WTC11 (cell line): Measurements from ENCODE around the gene TMPRSS6. TPM values are rescaled to one million over a fixed set of nuclear protein-coding genes. Genes with fewer than 3 reads are reported as not detected.

ENCODE experiments used
- ATAC-seq: fragments of 200-7000 bp; cut with Tn5 transposase; 2 replicates; pipeline ENCODE4 v1.10.0; 2021; ENCODE audit warnings: mild to moderate bottlenecking, moderate library complexity
- CTCF ChIA-PET: fragments of 300-600 bp; sonication (Branson Sonifier 250); formaldehyde crosslinking; loops from one replicate; lab custom pipeline; 2021; ENCODE audit warnings: antibody characterized with exemption; lab: Charles Lee
- POLR2A ChIA-PET: fragments of 350-600 bp; sonication (Branson Sonifier 250); formaldehyde crosslinking; loops from one replicate; lab custom pipeline; 2021; ENCODE audit warnings: antibody characterized with exemption; lab: Charles Lee
- DNase-seq: peaks from one replicate; pipeline ENCODE4 v3.0.0; 2021; ENCODE audit warnings: low spot score
- H3K27ac Mint-ChIP-seq: 2 replicates; pipeline ENCODE4 v1.8.0; 2021; ENCODE audit warnings: mixed read lengths
- H3K27me3 Mint-ChIP-seq: 2 replicates; pipeline ENCODE4 v1.8.0; 2021; ENCODE audit warnings: low read depth, mild to moderate bottlenecking, moderate library complexity, mixed read lengths
- H3K36me3 Mint-ChIP-seq: 2 replicates; pipeline ENCODE4 v1.8.0; 2021; ENCODE audit warnings: mixed read lengths
- H3K4me1 Mint-ChIP-seq: 2 replicates; pipeline ENCODE4 v1.8.0; 2022; ENCODE audit warnings: mixed read lengths
- H3K4me3 Mint-ChIP-seq: 2 replicates; pipeline ENCODE4 v1.8.0; 2021; ENCODE audit warnings: mild to moderate bottlenecking, moderate library complexity, mixed read lengths
- H3K9me3 Mint-ChIP-seq: 2 replicates; pipeline ENCODE4 v1.8.0; 2021; ENCODE audit warnings: mixed read lengths
- CREB1 ChIP-seq: sonication (generic); formaldehyde crosslinking; IDR thresholded peaks from 2 replicates; pipeline ENCODE4 v1.8.0; 2023; ENCODE audit warnings: mild to moderate bottlenecking, missing genetic modification reagents
- CREM ChIP-seq: sonication (generic); formaldehyde crosslinking; IDR thresholded peaks from 2 replicates; pipeline ENCODE4 v1.8.1; 2022; ENCODE audit warnings: mild to moderate bottlenecking, missing genetic modification reagents, moderate library complexity
- FOXK1 ChIP-seq: sonication (generic); formaldehyde crosslinking; IDR thresholded peaks from 2 replicates; pipeline ENCODE4 v1.8.0; 2022; ENCODE audit warnings: mild to moderate bottlenecking, moderate library complexity, missing genetic modification reagents
- GABPB1 ChIP-seq: sonication (generic); formaldehyde crosslinking; IDR thresholded peaks from 2 replicates; pipeline ENCODE4 v1.8.1; 2023; ENCODE audit warnings: mild to moderate bottlenecking, missing genetic modification reagents
- GRHL2 ChIP-seq: fragments of 250-450 bp; sonication (Bioruptor Pico); IDR thresholded peaks from 2 replicates; pipeline ENCODE4 v1.8.0; 2022; ENCODE audit warnings: mild to moderate bottlenecking, moderate library complexity; ENCODE audit not compliant: insufficient replicate concordance, severe bottlenecking
- JUN ChIP-seq: sonication (generic); formaldehyde crosslinking; IDR thresholded peaks from 2 replicates; pipeline ENCODE4 v1.8.0; 2023; ENCODE audit warnings: mild to moderate bottlenecking, missing genetic modification reagents
- NFE2L1 ChIP-seq: sonication (generic); formaldehyde crosslinking; IDR thresholded peaks from 2 replicates; pipeline ENCODE4 v1.8.1; 2023; ENCODE audit warnings: missing genetic modification reagents
- NR3C1 ChIP-seq: sonication (generic); formaldehyde crosslinking; conservative IDR thresholded peaks from 2 replicates; pipeline ENCODE4 v1.8.1; 2023; ENCODE audit warnings: low read depth, mild to moderate bottlenecking, missing genetic modification reagents
- RELA ChIP-seq: sonication (generic); formaldehyde crosslinking; IDR thresholded peaks from 2 replicates; pipeline ENCODE4 v1.8.1; 2022; ENCODE audit warnings: missing genetic modification reagents, mild to moderate bottlenecking, borderline replicate concordance
- TEAD1 ChIP-seq: sonication (generic); formaldehyde crosslinking; IDR thresholded peaks from 2 replicates; pipeline ENCODE4 v1.8.0; 2022; ENCODE audit warnings: mild to moderate bottlenecking, missing genetic modification reagents
- TEAD4 ChIP-seq: sonication (generic); formaldehyde crosslinking; IDR thresholded peaks from 2 replicates; pipeline ENCODE4 v1.8.0; 2022; ENCODE audit warnings: mild to moderate bottlenecking, missing genetic modification reagents
- TP53 ChIP-seq: sonication (generic); formaldehyde crosslinking; IDR thresholded peaks from 2 replicates; pipeline ENCODE4 v1.8.1; 2023; ENCODE audit warnings: mild to moderate bottlenecking, missing genetic modification reagents
- ZNF138 ChIP-seq: sonication (generic); formaldehyde crosslinking; conservative IDR thresholded peaks from 2 replicates; pipeline ENCODE4 v1.8.1; 2022; ENCODE audit warnings: mild to moderate bottlenecking, moderate library complexity, missing genetic modification reagents
- ZNF219 ChIP-seq: sonication (generic); formaldehyde crosslinking; IDR thresholded peaks from 2 replicates; pipeline ENCODE4 v1.8.0; 2023; ENCODE audit warnings: missing genetic modification reagents, mild to moderate bottlenecking, borderline replicate concordance
- ZNF263 ChIP-seq: sonication (generic); formaldehyde crosslinking; IDR thresholded peaks from 2 replicates; pipeline ENCODE4 v1.8.1; 2022; ENCODE audit warnings: low read depth, mild to moderate bottlenecking, moderate library complexity, missing genetic modification reagents
- ZNF671 ChIP-seq: fragments of 250-450 bp; sonication (Bioruptor Pico); IDR thresholded peaks from 2 replicates; pipeline ENCODE4 v1.8.0; 2021; ENCODE audit warnings: mild to moderate bottlenecking
- total RNA-seq: library from RNA; stranded (reverse); gene quantifications from 3 replicates; pipeline ENCODE4 v1.2.3, GENCODE V29; 2021
- TF ChIP-seq, protein P1 (sequence below): sonication (generic); formaldehyde crosslinking; IDR thresholded peaks from 2 replicates; pipeline ENCODE4 v1.8.1; 2023; ENCODE audit warnings: mild to moderate bottlenecking, missing genetic modification reagents, moderate library complexity
- TF ChIP-seq, protein P2 (sequence below): sonication (generic); formaldehyde crosslinking; IDR thresholded peaks from 2 replicates; pipeline ENCODE4 v1.8.0; 2022; ENCODE audit warnings: mild to moderate bottlenecking, missing genetic modification reagents
- TF ChIP-seq, protein P3 (sequence below): sonication (generic); formaldehyde crosslinking; IDR thresholded peaks from 2 replicates; pipeline ENCODE4 v1.8.0; 2022; ENCODE audit warnings: mild to moderate bottlenecking, missing genetic modification reagents
- TF ChIP-seq, protein P4 (sequence below): fragments of 250-450 bp; sonication (Bioruptor Pico); conservative IDR thresholded peaks from 2 replicates; pipeline ENCODE4 v1.9.0; 2021; ENCODE audit warnings: mild to moderate bottlenecking

The TMPRSS6 gene
- total RNA-seq, 1 experiment from 2014 or later = 0.11 TPM

DNA sequence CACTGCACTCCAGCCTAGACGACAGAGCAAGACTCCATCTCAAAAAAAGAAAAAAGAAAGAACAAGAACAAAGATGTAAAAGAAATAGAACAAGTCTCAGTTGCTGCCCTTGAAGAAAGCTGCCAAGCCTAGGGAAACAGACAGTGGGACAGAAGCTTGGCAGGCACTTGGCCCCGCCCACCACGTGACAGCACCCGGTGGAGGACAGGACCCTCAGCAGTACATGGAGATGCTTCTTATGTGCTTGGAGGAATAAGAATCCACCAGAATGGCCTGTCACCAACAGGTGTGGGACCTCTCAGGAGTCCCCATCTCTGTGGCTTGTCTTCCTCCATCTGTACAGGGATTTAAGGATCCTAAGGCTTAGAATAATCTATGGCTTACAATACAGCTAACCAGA is 7.6 kb upstream of the TMPRSS6 start:
- Mint-ChIP-seq H3K27ac (no peak overlapping the region), H3K9me3 (no peaks in the 10 kb centered on the region), H3K27me3 (no peaks in the 10 kb centered on the region; the same call in 1 of the 2 replicates), H3K36me3 (no peaks in the 10 kb centered on the region), H3K4me1 (peaks cover 21% of the 10 kb centered on the region), H3K4me3 (no peak overlapping the region)
- no peak for DNase-seq
- POLR2A ChIA-PET = no interaction called here
- TF ChIP-seq CREM (no peak), NFE2L1 (CRISPR knock-in tag) (no peak)
- TF ChIP-seq, protein P1, sequence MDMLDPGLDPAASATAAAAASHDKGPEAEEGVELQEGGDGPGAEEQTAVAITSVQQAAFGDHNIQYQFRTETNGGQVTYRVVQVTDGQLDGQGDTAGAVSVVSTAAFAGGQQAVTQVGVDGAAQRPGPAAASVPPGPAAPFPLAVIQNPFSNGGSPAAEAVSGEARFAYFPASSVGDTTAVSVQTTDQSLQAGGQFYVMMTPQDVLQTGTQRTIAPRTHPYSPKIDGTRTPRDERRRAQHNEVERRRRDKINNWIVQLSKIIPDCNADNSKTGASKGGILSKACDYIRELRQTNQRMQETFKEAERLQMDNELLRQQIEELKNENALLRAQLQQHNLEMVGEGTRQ (CRISPR knock-in tag) = peak; percentile 67
- TF ChIP-seq, protein P2, sequence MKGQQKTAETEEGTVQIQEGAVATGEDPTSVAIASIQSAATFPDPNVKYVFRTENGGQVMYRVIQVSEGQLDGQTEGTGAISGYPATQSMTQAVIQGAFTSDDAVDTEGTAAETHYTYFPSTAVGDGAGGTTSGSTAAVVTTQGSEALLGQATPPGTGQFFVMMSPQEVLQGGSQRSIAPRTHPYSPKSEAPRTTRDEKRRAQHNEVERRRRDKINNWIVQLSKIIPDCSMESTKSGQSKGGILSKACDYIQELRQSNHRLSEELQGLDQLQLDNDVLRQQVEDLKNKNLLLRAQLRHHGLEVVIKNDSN (CRISPR knock-in tag) = peak; percentile 64
- TF ChIP-seq, all 79 proteins: peak for 2
- ATAC-seq = no peak
- CTCF ChIA-PET = no interaction called here

DNA sequence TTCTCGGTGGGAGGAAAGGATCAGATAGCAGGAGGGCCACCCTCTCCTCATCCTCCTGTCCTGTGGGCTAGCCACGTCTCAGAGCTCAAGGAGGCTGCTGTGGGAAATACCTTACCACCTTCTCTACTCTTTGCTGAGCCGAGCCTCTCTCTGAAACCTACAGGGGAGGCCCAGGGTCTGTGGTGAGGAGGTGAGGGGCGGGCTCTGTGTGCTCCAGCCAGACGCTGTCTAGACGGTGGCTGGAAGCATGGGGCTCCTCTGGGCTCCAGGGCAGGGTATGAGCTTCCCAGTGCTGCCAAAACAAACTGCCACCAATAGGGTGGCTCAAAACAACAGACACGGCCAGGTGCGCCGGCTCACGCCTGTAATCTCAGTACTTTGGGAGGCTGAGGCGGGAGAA is 5.5 kb upstream of the TMPRSS6 start:
- DNase-seq (no peak), ATAC-seq (no peak)
- Mint-ChIP-seq H3K36me3 (no peaks in the 10 kb centered on the region), H3K27me3 (no peaks in the 10 kb centered on the region; the same call in 1 of the 2 replicates), H3K9me3 (no peaks in the 10 kb centered on the region), H3K27ac (no peak overlapping the region), H3K4me3 (no peak overlapping the region), H3K4me1 (peaks cover 17% of the 10 kb centered on the region)
- CTCF ChIA-PET = interaction anchor here (1.0 kb wide), 1 partner anchor 12 kb away, joined by 5 read pairs; no protein-coding TSS in a partner anchor
- POLR2A ChIA-PET = interaction anchor here (1.5 kb wide), 1 partner anchor 12 kb away, joined by 3 read pairs; no protein-coding TSS in a partner anchor
- no peak for TF ChIP-seq JUN (CRISPR knock-in tag)
- no peak for TF ChIP-seq FOXK1 (CRISPR knock-in tag)
- no peak for TF ChIP-seq CREB1
- no peak for TF ChIP-seq ZNF263 (CRISPR knock-in tag)
- TF ChIP-seq, protein P3, sequence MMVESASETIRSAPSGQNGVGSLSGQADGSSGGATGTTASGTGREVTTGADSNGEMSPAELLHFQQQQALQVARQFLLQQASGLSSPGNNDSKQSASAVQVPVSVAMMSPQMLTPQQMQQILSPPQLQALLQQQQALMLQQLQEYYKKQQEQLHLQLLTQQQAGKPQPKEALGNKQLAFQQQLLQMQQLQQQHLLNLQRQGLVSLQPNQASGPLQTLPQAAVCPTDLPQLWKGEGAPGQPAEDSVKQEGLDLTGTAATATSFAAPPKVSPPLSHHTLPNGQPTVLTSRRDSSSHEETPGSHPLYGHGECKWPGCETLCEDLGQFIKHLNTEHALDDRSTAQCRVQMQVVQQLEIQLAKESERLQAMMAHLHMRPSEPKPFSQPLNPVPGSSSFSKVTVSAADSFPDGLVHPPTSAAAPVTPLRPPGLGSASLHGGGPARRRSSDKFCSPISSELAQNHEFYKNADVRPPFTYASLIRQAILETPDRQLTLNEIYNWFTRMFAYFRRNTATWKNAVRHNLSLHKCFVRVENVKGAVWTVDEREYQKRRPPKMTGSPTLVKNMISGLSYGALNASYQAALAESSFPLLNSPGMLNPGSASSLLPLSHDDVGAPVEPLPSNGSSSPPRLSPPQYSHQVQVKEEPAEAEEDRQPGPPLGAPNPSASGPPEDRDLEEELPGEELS = no peak
- no peak for TF ChIP-seq TP53 (CRISPR knock-in tag)
- no peak for TF ChIP-seq RELA (CRISPR knock-in tag)
- TF ChIP-seq NFE2L1 (CRISPR knock-in tag) = no peak
- no peak for TF ChIP-seq ZNF671 (CRISPR knock-in tag)
- TF ChIP-seq, protein P4, sequence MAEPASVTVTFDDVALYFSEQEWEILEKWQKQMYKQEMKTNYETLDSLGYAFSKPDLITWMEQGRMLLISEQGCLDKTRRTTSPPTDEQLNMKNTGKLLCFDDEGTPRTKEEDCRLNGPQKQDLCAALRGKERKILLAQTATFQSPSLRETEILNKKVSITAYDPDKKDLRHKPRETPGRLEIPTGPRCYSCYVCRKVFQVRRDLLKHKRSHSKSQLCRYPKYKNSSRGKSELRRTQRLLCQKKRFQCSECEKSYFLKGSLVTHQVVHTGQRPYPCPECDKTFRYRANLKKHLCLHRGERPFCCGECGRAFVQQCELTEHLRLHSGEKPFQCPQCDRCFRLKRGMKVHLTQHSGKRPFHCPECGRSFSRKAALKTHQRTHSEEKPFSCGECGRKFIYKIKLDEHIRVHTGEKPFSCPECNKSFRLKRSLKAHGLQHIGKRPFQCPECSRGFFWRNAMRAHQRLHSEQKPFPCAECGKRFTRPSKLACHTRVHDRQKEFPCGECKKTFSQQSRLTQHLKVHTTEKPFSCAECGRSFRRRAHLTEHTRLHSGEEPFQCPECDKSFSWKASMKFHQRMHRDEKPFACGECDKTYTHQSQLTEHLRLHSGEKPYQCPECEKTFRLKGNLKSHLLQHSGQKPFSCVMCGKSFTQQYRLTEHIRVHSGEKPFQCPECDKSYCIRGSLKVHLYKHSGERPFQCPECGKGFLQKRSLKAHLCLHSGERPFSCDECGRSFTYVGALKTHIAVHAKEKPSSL (CRISPR knock-in tag) = no peak
- TF ChIP-seq GRHL2 (CRISPR knock-in tag) = no peak
- TF ChIP-seq NR3C1 (CRISPR knock-in tag) = no peak
- TF ChIP-seq ZNF219 (CRISPR knock-in tag) = no peak
- no peak for TF ChIP-seq TEAD4 (CRISPR knock-in tag)
- no peak for TF ChIP-seq TEAD1 (CRISPR knock-in tag)

DNA sequence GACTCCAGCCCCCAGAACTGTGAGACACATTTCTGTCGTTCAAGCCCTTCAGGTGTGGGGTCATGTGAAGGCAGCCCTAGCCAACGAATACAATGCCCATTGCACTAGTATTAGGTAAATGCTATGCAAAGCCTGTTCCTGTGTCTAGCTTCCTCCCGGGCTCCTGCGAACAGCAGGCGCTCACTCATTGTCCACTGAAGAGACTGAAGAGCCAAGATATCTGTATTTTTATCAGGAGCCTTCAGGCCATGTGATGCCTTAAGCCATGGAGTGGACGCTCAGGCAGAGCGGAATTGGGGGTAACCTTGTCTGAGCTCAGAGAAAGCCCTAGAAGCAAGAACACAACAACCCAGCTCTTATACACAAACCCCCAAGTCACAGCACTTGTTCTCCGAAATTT is 4.2 kb upstream of the TMPRSS6 start:
- no peak overlapping the region for H3K27ac Mint-ChIP-seq
- H3K4me1 Mint-ChIP-seq = peaks cover 13% of the 10 kb centered on the region
- TF ChIP-seq TEAD4 (CRISPR knock-in tag) = no peak
- TF ChIP-seq ZNF138 (CRISPR knock-in tag) = no peak
- TF ChIP-seq GABPB1 (CRISPR knock-in tag) = no peak
- TF ChIP-seq, all 79 proteins: peak for 0
- ATAC-seq (no peak), DNase-seq (no peak)
- Mint-ChIP-seq H3K27me3 (no peaks in the 10 kb centered on the region; the same call in 1 of the 2 replicates), H3K9me3 (no peaks in the 10 kb centered on the region), H3K36me3 (no peaks in the 10 kb centered on the region), H3K4me3 (no peak overlapping the region)
- ChIA-PET POLR2A (no interaction called here), CTCF (interaction anchor here (0.9 to 1.1 kb wide), 5 partner anchors 13 to 86 kb away, joined by 3 to 5 read pairs (median 3); no protein-coding TSS in a partner anchor)
